GM10266 (cell line): ENCODE data around the gene PLPPR1.

Experiments
- DNase-seq: peaks from one replicate; pipeline ENCODE4 v3.0.0; 2012; ENCODE audit errors: extremely low spot score
- CTCF ChIP-seq: IDR thresholded peaks from 2 replicates; pipeline ENCODE4 v1.5.1; 2012; ENCODE audit warnings: mild to moderate bottlenecking, low read depth; ENCODE audit not compliant: control insufficient read depth, insufficient read depth; ENCODE audit errors: missing control alignments

PLPPR1 gene

GRCh38 chr9:101014566-101014965 lies 14.0 kb upstream of the PLPPR1 start:
- no peak for DNase-seq
- no peak for TF ChIP-seq CTCF

GRCh38 chr9:101018467-101018866 lies 10.1 kb upstream of the PLPPR1 start:
- DNase-seq: no peak
- TF ChIP-seq CTCF: no peak

GRCh38 chr9:101022704-101023103 lies 5.8 kb upstream of the PLPPR1 start:
- no peak for DNase-seq
- TF ChIP-seq CTCF: no peak

GRCh38 chr9:101025940-101026339 lies 2.6 kb upstream of the PLPPR1 start:
- no peak for DNase-seq
- TF ChIP-seq CTCF: no peak

GRCh38 chr9:101026824-101027223 lies 1.7 kb upstream of the PLPPR1 start:
- no peak for DNase-seq
- no peak for TF ChIP-seq CTCF

- TF ChIP-seq CTCF: no peak
- no peak for DNase-seq
Measured at GRCh38 chr9:101027236-101027635, 1.3 kb upstream of the PLPPR1 start.

- TF ChIP-seq CTCF: no peak
- DNase-seq: no peak
Measured at GRCh38 chr9:101027733-101028345, 688 bp upstream of the PLPPR1 start.
